NCI-H1048 (cell line): Measurements from ENCODE around the gene SUPT3H.

Experiments used
- DNase-seq: peaks from one replicate; lab custom pipeline; 2025; lab: John Stamatoyannopoulos, UW

Gene SUPT3H

DNA sequence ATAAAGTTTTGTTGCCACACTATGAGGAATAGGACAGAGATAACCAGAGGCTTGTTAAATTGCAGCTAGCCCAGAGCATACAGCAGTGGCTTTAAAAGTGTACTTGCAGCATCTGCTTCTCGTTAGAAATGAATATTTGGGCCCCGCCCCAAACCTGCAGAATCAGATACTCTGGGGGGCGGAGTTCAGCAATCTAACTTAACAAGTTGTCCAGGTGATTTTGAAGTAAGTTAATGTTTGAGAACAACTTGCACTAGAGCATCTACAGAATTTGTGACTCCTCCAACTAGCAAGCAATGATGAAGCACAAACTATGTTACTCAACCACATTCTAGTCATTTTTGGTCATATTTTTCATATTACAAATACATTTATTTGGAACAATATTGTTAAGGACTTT is 10.6 kb upstream of the SUPT3H start:
- no peak for DNase-seq

DNA sequence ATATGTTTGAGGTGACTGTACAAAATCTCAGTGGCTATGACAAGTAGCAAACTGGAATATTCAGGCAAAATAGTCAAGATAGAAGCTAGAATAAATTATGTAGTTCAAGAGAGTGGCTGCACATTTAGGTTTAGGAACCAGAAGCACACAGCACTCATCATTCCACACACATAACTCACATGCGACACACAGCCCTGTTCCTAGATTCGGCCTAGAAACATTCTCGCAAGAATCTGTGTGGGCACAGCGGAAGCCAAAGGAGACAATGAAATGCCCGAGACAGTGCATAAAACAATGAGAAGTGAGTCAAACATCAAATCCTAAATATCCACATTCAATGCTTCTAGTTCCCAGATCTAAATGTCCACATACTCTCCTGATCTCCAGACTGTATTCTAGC is 9.5 kb upstream of the SUPT3H start:
- DNase-seq, result no peak

DNA sequence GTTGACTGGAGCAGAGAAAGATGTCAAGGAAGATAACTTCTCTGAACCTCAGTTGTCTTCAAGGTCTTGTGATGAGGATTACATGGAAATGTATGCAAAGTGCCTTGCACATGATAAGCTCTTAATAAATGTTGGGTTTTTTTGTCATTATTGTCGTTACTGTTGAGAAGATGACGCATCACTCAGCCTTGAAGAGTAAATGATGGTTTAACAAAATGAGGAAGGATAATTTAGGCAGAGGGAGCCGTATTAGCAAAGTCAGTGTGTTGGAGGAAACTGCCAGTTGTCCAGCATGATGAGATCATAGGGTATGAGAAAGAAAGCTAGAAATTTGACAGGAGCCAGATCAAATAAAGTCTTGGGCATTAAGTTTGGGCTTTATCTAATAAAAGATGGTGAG is 8.8 kb upstream of the SUPT3H start:
- no peak for DNase-seq

DNA sequence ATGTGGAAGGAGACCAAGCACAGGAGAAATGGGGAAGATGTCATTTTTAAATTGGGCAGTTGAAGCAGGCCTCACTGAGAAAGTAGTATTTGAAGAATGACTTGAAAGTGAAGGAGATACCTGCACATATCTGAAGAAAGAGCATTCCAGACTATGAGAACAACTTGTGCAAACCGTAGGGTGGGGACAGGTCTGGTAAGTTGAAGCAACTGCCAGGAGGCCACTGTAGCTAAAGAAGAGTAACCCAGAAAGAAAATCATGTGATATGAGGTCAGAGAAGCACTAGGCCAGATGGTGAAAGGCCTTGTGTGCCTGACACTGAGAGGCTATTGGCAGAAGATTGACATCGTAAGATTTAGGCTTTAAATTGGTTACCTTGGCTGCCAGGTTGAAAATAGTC is 4.7 kb upstream of the SUPT3H start:
- no peak for DNase-seq

DNA sequence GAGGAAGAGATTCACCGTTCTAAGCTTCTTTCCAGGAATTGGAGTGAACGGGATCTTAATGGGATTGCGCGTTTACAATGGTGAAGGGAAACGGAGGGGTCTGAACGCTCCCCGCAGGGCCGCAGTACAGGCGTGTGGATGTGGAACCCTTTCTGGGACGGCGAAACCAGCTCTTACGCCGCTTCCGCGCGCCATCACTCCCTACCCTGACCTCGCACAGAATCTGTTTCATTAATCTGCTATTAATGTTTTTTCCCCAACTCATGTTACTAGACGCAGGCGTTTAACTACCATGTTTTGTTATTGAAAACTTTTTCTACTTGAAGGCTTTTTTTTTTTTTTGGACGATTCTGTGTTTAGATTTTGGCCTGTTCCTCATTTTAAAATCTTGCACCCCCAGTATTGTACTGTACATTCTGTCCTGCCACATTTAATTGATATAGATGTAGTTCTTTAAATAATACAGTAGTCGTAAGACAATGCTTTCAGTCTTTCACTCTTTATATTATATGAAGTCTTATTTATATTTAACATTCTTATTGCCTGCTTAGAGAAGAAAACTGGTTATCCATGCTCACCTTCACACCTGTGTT is 696 bp upstream of the SUPT3H start:
- no peak for DNase-seq

DNA sequence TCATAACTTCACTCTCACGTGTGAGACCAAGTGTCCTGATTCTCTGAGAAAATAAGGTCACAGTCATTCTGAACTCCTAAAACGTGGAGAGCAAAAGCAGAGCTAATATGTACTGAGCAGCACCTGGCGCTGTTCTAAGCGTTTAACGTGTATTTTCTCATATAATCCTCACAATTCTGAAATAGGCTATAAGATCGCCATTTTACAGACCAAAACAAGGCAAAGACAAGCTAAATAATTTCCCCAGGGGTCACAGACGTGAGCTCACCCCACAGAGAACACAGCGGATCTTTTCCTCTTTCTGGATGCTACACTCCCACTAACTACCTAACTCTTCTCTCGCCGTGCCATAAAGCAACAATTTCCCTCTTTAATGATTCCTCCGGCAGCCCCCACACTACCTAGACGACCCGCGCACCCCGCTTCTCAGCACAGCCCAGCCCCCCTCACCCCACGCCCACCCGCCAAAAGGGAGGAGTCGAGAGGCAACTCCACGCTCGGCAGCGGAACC is 636 bp downstream of the SUPT3H start:
- DNase-seq, result no peak

DNA sequence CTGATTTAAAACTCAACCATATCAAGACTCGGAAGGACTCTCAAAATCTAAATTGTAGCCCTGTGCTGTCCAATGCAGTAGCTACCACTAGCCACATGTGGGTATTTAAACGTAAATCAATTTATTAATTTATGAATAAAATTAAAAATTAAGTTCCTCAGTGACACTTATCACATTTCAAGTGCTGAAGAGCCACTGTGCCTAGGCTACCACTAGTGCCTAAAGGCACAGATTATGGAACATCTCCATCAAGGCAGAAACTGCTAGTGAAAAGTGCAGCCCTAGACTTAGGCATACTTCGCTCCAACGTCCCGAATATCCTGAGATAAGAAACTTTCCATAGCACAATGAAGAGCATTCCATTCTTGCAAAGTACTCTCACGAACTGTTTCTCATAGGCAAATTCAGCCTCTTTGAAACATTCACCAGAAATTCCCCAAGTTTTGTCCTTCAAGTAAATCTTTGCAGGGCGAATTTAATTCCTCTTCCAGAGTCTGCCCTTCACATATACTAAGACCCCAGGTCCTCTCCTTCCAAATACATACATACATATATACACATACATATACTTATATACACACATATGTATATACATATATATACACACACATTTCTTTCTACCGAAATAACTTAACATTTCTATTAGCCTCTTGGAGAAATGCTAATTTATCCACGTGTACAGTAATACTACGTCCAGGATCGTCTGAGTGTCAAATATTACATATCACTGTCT is 1.3 kb downstream of the SUPT3H start:
- DNase-seq, result no peak

DNA sequence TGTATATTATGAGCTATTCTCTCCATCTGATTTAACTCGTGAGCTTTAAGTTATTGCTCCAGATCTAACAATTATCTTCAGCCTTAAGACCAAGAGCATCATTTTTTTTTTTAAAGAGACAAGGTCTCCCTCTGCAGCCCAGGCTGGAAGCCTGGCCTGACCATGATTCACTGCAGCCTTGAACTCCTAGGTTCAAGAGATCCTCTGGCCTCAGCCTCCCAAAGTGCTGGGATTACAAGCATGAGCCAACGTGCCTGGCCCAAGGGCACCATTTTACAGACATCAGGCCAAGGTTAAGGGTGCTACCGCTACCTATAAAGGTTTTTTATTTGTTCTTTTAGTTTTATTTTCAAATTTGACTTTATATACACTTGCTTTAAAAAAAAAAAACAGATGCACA is 2.3 kb downstream of the SUPT3H start:
- DNase-seq, result no peak

DNA sequence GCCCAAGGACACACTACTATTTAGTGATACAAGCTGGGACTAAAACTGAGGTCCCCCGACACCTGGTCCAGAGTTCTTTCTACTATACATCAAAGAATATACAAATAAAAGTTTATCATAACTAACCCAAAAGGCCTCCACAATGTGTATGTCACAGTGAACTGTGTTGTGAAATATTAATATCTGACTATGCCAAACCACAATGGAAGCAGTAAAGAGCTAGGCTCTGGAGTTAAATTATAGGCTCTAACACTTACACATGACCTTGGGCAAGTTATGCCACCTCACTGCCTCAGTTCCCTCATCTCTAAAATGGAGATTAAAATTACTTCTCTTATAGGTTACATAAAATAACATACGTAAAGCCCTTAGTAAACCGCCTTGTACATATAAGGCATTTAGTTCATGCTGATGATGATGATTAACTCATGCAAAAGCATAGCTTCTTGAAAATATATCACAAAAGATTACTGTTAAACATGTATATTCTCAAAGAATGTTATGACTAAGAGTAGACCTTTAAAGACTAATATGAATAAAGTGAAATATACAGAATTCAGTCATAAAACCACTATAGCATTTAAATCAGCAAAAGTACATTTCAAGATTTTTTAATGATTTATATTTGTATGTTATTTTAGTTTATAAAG is 5.7 kb downstream of the SUPT3H start:
- DNase-seq, result no peak

DNA sequence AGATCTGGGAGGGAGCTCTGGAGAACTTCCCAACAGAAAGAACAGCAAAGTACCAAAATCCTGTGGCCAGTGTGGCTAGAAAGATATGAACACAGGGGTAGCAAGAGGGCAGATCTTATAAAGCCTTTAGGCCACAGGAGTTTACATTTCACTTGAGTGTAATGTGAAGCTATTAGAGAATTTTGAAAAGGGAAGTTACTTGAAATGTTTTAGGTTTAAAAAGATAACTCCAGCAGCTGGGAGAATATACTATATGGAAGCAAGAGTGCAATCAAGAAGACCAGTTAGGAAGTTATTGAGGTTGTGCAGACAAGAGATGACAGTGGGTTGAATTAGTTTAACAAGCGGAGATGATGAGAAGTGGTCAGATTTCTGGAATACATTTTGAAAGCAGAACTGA is 7.9 kb downstream of the SUPT3H start:
- DNase-seq, result no peak

DNA sequence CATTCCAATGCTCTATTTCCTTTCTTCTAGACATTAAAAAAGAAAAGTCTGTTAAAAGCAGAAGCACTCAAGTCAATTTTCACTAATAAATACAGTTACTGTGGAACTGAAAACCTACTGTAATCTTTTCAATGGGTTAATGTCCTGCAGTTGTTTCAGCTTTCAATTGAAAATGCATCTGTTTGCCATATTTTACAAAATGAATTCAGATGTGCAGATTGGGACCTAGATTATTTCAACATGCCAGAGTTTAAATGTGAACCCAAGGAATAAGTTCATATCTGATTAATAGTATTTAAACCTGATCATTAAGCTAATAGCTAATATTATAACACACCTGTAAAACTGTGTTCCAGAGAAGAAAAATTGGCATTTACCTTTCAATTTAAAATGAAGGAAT is 9.7 kb downstream of the SUPT3H start:
- DNase-seq, result no peak

DNA sequence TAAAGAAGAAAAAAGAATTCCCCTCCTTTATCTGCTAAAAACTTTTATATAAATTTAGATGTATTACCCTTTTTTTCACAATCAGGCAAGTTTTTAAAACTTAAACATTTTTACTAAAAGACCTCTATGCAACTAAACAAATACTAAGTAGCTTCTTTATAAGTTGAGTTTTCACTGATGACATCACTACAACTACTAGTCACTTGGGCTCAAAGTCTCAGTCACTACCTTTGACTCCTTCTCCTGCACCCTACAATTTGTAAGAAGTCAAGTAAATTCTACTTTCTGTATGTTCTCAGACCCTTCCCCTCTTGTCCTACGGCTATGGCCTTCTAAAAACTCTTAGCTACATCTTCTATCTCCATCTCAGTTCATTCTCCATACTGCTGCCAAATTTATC is 11.2 kb downstream of the SUPT3H start:
- DNase-seq, result no peak

DNA sequence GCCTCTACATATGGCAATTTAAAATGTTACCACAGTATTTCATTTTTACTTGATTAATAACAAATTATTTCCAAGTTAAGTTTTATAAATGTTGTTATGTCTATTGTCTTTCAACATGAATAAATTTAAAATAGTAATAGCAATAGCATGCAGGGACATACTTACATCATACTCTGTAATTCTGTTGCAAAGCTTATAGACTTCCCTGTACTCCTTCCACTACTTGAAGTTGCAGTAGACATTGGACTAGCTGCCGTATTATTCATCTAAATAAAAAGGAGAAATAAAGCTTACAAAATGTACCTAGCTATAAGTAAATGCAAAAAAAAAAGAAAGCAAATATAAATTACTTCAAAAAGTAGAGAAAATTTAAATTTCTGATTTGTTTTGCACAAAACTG is 12.7 kb downstream of the SUPT3H start:
- no peak for DNase-seq

DNA sequence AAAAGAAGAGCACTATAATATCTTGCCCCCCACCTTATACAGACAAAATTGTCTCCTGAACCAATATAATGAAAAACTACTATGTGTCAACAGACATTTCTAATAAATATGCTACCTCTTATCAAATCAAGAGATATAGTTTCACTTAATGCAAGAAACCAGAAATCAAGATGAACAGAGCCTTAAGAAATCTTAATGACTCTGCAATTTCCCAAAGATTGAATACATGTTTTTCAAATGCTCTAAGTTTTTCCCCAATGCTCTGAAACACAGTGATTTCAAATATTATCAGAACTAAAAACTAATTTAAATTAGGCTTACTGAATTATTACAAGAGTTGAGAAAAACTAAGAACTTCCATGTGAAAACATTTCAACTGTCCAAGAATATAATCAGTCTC is 13.3 kb downstream of the SUPT3H start:
- no peak for DNase-seq

DNA sequence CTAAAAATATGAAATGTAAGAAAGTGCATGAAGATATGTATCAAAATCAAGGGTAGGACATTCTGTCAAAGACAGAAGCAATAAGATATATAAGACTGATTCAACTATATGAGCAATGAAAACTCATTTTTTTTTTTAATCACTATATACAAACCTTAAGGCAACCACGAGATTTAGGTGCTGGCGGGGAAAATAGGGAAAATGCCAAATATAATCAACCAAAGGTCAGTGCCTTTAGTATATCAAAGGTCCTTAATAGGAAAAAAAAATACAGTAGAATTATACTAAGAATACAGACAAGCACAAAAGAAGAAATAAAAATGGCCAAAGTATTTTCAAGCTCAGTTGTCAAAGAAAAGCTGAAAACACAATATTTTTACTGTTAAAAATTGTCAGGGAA is 24.1 kb downstream of the SUPT3H start:
- no peak for DNase-seq

DNA sequence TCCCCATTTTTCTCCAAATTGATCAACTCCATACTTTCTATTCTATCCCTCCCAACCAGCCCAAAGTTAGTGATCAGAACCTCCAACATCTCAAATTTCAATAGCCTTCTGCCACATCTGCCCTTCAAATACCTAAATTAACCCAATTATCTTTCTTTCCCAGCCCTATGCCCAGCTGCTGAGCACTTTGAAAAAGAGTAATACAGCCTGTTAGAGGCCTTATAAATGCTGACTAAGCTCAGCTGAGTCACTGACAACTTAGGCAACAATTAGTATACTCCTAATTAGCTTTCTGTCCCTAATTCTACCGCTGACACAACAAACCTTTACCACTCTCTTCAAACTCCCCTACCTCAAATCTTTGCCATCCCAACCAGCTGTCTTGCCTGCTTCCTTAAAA is 26.1 kb downstream of the SUPT3H start:
- no peak for DNase-seq

DNA sequence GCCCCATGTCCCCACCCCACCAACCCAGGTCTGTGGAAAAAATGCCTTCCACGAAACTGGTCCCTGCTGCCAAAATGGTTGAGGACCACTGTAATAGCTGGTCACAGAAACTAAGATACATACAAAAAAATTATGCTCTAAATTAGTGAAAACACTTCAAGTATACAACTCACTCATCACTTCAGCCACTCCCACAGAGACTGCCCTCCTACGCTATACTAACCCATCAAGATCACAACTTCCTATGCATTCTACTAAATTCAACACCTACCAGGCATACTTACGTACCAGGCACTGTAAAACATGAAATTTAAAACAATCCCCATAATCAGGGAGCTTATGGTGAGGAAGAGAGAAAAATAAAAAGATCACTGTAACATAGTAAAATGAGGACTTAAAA is 26.7 kb downstream of the SUPT3H start:
- no peak for DNase-seq

DNA sequence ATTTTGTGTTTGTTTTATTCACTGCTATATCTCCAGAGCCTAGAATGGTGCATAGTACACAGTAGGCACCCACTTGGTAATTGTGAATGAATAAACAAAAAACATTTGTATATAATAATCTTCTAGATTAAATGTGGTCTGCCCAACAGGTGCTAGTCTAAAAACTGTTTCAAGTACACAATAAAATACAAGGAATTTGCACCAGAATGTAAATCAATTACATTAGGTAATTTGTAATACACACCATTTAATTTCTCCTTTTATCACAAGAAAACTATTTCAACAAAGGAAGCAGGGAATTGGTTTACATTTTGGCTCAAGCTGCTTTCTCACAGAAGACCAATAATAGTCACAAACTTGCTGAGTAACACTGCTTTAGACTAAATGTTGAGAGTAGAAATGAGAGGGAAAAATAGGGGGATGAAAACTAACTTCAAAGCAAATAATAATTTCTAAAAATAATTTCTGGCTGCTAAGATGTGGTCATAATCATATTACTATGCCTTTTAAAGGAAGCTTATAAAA is 27.5 kb downstream of the SUPT3H start:
- no peak for DNase-seq

DNA sequence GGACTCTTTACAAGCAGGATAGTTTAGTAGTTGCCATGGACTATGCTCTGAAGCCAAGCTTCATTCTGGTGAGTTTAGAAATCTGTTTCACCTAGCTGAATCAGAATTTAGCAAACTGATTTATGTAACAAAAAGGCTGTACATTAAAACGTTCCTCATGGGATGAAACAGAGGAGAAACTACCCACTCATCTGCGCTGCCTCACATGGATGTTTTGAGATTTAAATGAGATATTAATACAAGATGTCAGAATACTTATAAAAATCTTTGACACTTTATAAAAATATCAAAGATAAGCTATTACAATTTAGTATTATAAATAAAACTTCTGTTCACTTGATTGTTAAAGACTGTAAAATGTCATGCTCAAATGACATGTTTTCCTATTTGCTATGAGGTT is 32.8 kb downstream of the SUPT3H start:
- no peak for DNase-seq

DNA sequence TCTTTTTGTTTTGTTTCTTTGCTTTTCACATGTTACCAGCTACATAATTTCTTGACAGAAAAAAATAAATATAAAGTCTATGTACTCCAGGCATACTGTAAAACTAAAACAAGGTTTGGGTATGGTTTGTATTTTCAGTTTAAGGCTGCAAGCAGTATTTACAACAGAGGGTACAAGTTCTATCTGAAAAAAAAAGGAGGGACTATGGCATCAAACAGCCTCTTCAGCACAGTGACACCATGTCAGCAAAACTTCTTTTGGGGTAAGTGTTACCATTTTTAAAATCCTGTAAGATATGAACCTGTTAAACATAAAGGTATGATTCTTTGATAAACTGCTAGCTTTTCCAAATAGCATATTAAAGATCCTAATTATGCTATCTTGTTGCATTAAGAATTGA is 49.2 kb downstream of the SUPT3H start:
- DNase-seq, result no peak

DNA sequence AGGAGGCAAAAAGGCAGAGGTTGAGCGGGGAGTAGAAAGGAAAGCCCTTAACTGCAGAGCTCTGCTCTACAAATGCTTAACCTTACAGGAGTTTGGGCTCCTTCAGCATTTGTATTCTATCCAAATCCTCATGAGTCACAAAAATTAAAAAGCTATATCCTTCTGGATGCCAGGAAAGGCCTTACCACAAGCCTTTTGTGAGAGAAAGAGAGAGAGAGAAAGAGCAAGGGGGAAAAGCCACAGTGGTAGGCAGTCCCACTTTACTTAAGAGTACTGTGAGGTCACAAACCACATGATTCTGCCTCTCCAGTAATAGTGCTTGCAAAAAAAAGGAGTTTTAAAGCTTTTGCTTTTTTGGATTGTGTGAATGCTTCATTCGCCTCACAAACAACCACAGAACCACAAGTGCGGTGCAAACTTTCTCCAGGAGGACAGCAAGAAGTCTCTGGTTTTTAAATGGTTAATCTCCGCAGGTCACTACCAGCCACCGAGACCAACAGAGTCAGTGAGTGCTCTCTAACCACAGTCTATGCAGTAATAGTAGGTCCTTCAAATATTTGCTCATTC is 49.7 kb downstream of the SUPT3H start, which contains the start of gene RUNX2:
TSS of gene RUNX2 (plus strand) at position 375 of the 567 bp plus-strand sequence. CDS start 397 bp downstream, outside the sequence.
- DNase-seq, result no peak

DNA sequence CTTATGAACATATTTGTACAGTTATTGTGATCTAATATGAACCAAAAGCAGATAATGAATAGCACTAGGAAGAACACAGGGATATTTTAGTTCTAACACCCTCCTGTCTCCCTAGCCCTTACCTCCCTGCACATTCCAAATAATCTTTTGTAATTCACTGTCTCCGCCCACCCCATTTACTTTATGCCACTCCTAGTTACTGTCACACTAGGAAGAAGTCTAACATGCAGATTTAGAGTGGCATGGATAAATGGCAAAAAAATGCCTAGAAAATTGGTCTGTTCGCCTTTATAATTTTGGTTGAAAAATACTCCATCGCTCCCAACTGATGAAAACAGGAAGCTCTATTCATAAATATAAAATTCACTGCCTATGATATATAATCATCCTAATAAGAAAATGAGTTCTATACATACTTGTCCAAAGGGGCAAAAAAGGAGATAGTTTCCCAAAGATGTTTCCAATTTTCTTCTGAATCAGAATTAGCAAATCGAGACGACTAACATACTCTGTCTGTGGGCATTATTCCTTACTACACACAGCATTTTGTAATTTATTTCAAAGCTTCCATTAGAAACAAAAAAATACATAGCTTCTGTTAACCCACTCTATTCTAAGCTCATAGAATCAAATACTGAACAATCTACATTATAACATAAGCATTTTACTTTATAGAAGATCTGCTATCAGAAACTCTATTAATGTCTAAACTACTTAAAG is 50.9 kb downstream of the SUPT3H start:
- DNase-seq, result no peak
